Nucleus accumbens (tissue), 56 donors: Measurements from ENCODE around the gene MRPL49.

Experiments
- DNase-seq, 56 donors: peaks; one replicate each; lab custom pipeline; 2025; lab: John Stamatoyannopoulos, UW

MRPL49 gene

GRCh38 chr11:65121865-65122696 lies at the start of gene MRPL49, which contains the start of gene FAU:
MRPL49 (plus strand) TSS chr11:65122321; CDS start chr11:65122347, 26 bp downstream.
FAU (minus strand) TSS chr11:65122134; CDS start chr11:65121813, 321 bp downstream.
- peak; percentile 48 to 98 (median 91) for DNase-seq

DNA sequence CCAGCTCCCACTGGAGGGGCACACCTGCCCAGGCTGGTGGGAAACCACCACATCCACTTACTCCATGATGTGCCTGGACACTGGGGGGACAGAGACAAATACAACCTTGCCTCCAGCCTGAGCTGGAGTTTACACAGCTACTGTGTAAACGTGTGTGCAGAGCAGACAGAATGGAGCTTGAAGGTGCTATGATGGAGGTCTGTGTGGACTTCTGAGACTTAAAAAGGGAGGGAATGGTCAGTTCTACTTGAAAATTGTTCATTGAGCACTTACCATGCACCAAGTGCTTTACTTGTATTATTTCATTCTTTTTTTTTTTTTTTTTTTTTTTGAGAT lies 49.5 kb upstream of the MRPL49 start:
- no peak for DNase-seq

DNA sequence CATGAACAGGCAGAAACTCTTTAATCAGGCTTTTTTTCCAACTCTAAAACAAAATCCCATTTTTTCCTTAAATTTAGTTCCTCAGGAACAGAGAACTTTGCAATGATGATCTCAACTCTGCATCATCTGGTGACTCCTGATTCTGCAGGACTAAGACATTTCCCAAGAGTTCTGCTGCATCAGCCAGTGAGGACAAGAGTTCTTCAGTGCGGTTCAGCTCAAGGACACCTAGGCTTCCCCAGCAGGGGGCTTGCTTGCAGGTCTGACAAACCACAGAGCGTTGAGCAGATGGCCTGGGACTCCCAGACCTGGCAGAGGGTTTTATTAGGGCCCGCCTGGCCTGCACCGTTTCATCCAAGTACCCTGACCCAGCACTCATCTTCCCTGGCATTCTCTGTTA lies 44.7 kb upstream of the MRPL49 start:
- DNase-seq = no peak

DNA sequence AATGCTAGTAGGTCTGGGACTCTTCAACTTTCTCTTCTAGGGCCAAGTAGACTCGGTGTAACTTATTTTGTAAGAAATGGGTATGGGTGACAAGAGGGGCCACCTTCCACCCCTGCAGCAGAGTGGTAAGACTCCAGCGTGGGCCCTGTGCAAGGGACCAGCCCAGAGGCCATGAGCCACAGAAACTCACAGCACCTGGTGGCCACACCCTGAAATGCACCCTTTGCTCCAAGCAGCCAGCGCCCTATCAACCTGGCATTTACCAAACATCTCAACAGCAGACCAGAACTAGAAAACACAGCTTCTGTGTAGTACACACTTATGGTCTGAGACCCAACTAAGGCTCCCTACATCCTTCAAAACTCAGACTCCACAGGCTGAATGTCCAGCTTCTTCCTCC lies 44.0 kb upstream of the MRPL49 start:
- no peak for DNase-seq

- no peak for DNase-seq
Measured at GRCh38 chr11:65078786-65079342, 43.3 kb upstream of the MRPL49 start.

- no peak for DNase-seq
Measured at GRCh38 chr11:65083134-65083833, 38.8 kb upstream of the MRPL49 start.

GRCh38 chr11:65083834-65084597 lies 38.1 kb upstream of the MRPL49 start, which contains the start of the genes CDCA5 and ZFPL1:
CDCA5 (minus strand) TSS chr11:65084040; CDS start chr11:65083978, 62 bp downstream.
ZFPL1 (plus strand) TSS chr11:65084222; CDS start chr11:65084699, 477 bp downstream.
- DNase-seq = peak; percentile 43 to 98 (median 92)

DNA sequence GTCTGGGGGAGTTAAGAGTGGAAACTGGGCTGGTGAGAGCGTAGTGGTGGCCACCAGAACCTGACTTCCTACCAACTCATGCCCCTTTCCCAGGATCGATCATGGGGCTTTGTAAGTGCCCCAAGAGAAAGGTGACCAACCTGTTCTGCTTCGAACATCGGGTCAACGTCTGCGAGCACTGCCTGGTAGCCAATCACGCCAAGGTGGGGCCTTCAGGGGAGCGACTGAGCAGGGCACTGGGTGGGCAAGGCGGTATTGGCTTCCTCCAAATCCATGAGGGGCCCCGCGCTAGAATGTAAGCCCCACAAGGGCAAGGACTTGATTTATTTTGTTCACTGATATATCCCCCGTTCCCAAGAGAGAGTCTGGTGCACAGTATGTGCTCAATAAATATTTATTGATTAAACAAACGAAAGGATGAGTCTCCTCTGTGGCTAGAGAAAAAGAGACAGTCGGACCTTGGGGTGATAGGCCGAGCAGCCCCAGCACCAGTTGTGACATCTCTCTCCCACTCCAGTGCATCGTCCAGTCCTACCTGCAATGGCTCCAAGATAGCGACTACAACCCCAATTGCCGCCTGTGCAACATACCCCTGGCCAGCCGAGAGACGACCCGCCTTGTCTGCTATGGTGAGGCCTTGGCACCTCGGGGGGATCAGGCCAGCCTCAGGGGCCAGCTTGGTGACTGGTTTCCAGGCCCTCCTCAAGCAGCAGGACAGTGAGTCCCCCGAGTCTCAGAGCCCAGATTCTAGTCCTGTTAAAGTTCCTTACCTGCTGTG lies 37.3 kb upstream of the MRPL49 start:
- no peak for DNase-seq

DNA sequence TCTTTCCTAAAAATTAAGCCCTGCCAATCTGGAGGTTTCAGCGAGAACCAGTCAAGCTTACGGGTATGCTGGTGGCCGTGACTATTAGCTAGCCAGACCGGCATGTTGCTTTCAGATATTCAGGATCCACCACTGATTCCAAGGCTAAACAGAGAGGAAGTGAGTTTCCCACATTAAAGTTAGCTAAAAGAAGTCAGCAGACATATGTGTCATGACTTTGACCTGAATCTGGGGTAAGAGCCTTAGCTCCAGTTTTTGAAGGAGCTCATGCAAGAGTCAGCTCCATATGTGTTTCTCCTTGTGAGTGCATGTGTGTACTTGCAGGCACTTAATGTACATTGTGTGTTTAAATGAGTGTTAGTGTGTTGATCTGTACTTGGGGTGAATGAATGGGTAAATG lies 36.7 kb upstream of the MRPL49 start:
- DNase-seq = no peak

DNA sequence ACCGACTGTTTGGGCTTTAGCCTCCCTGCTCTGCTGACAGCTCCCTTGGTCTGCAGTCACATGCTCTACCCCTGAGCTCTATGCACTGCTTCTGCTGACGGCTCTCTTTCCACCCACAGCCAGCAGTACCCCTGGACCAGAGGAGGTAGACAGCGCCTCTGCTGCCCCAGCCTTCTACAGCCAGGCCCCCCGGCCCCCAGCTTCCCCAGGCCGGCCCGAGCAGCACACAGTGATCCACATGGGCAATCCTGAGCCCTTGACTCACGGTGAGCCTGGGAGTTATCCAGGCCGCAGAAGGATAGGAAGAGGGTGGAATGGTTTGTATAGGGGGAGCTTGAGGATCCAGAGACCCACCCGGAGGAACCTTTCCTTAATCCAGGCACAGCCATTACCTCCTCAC lies 35.3 kb upstream of the MRPL49 start:
- no peak for DNase-seq

- no peak for DNase-seq
Measured at GRCh38 chr11:65087216-65087615, 34.9 kb upstream of the MRPL49 start.

- DNase-seq = no peak
Measured at GRCh38 chr11:65087827-65088226, 34.3 kb upstream of the MRPL49 start.

DNA sequence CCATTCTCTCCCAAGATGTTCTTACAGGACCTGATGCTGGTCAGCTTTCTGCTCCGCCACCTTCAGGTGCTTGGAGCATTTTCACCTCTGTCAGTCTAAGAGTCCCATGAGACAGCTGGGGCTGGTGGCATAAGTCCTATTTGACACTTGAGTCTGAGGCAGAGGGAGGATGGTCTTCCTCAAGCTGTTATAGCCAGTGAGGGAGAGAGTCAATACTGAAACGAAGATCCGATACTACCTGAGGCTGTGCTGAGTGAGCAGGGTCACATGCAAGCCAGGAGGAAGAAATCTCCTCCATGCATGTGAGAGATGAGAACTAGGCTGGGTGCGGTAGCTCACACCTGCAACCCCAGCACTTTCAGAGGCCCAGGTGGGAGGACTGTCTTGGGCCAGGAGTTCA lies 32.5 kb upstream of the MRPL49 start:
- no peak for DNase-seq

GRCh38 chr11:65090628-65091027 lies 31.5 kb upstream of the MRPL49 start:
- peak in 34 of 56 donors; percentile 5 to 73 (median 36) for DNase-seq

- no peak for DNase-seq
Measured at GRCh38 chr11:65095427-65095826, 26.7 kb upstream of the MRPL49 start.

- peak in 55 of 56 donors; percentile 54 to 92 (median 79) for DNase-seq
Measured at GRCh38 chr11:65095974-65096806, 25.9 kb upstream of the MRPL49 start, which contains the start of gene VPS51. VPS51 (plus strand) TSS chr11:65096214; CDS start chr11:65096251, 37 bp downstream.

GRCh38 chr11:65096926-65097325 lies 25.2 kb upstream of the MRPL49 start:
- DNase-seq = peak in 1 of 56 donors; percentile 51

DNA sequence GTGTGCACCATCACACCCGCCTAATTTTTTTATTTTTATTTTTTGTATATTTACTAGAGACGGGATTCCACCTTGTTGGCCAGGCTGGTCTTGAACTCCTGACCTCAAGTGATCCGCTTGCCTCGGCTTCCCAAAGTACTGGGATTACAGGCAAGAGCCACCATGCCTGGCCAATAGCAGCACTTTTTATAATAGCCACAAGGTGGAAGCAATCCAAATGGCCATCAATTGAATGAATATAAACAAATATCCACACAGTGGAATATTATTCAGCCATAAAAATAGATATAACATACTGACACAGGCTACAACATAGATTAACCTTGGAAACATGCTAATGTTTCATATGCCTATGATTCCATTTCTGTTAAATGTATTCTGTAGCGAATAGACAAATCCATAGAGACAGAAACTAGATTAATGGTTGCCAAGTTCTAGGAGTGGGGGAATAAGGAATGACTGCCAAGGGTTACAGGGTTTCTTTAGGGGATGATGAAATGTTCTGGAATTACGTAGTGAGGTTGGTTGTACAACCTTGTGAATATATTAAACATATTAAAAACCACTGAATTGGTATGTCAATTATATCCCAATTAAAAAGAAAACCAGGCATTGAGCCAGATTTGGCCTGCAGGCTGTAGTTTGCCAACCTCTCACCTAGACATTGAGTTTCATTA lies 21.3 kb upstream of the MRPL49 start:
- no peak for DNase-seq
